Fibroblast of skin of left biceps (primary cell): ENCODE data around the gene ARPC4.

Experiments used
- DNase-seq, 2 experiments: peaks; one replicate each; pipeline ENCODE4 v3.0.0-alpha.2; 2013; ENCODE audit warnings: low read depth in 2 of 2

Gene ARPC4

DNA sequence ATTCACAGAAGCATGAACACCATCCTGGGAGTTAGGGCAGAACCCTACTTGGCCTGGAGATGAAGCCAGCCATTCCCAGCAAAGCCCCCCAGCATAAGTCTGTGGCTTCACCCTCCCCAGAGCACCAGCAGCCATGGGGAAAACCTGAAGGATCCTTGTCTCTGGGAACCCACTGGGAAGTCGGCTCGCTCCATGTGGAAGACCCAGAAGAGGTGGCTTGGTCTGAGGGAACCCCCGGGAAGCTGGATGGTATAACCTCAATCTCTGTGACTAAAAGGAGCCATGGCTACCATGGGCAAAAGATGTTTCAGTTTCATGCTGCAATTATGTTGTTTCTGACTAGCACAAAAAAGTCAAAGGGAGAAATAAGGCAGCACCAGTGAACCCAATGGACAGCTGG is 62.7 kb downstream of the ARPC4 start:
- DNase-seq = no peak
